Common myeloid progenitor, CD34-positive (primary cell): ENCODE data around the gene ADK.
"Not testable (repeated sequence)": the region's sequence is repeated elsewhere in the genome, so short reads cannot be mapped to it uniquely, and the experiment has no call there.

Experiments
- CTCF ChIA-PET: fragments of 350-600 bp; sonication (Branson Sonifier 250); formaldehyde crosslinking; loops from one replicate; lab custom pipeline; 2021; ENCODE audit warnings: antibody characterized with exemption; lab: Charles Lee
- POLR2A ChIA-PET: fragments of 350-600 bp; sonication (Branson Sonifier 250); formaldehyde crosslinking; loops from one replicate; lab custom pipeline; 2021; ENCODE audit warnings: antibody characterized with exemption; lab: Charles Lee
- DNase-seq, 3 donors: peaks; one replicate each; pipeline versions ENCODE4 v3.0.0 to v3.0.0-alpha.2; 2013
- H3K27ac ChIP-seq, 2 experiments: 1 replicate in 1 of 2; 2 replicates in 1 of 2; pipeline ENCODE4 v1.7.0; 2013; ENCODE audit warnings: inconsistent platforms in 2 of 2, low read length in 2 of 2, mild to moderate bottlenecking in 2 of 2, low read depth in 1 of 2, moderate library complexity in 1 of 2; ENCODE audit not compliant: severe bottlenecking in 2 of 2, insufficient read depth in 1 of 2, poor library complexity in 1 of 2
- H3K27me3 ChIP-seq, 5 experiments: replicated peaks in 2 of 5; 1 replicate in 3 of 5; 2 replicates in 2 of 5; pipeline versions ENCODE4 v1.6.1 to v1.7.0; 2013; ENCODE audit warnings: low read length in 4 of 5, mild to moderate bottlenecking in 2 of 5, moderate library complexity in 2 of 5, inconsistent platforms in 1 of 5; ENCODE audit not compliant: insufficient read depth in 5 of 5, control insufficient read depth in 4 of 5
- H3K36me3 ChIP-seq, 4 experiments: 1 replicate in 2 of 4; 2 replicates in 2 of 4; pipeline versions ENCODE4 v1.6.1 to v1.7.0; 2013; ENCODE audit warnings: low read length in 3 of 4, control low read depth in 1 of 4, mild to moderate bottlenecking in 1 of 4; ENCODE audit not compliant: control insufficient read depth in 4 of 4, insufficient read depth in 4 of 4
- H3K4me1 ChIP-seq, 4 experiments: 1 replicate in 3 of 4; 2 replicates in 1 of 4; pipeline versions ENCODE4 v1.6.1 to v1.7.1; 2013; ENCODE audit warnings: low read length in 3 of 4, mild to moderate bottlenecking in 3 of 4, control low read depth in 1 of 4, inconsistent platforms in 1 of 4, moderate library complexity in 1 of 4; ENCODE audit not compliant: control insufficient read depth in 4 of 4, insufficient read depth in 4 of 4; ENCODE audit errors: control extremely low read depth in 1 of 4
- H3K4me3 ChIP-seq, 7 experiments: 1 replicate in 4 of 7; 2 replicates in 3 of 7; pipeline versions ENCODE4 v1.5.1 to v1.7.0; 2013; ENCODE audit warnings: mild to moderate bottlenecking in 7 of 7, low read length in 6 of 7, moderate library complexity in 6 of 7, inconsistent platforms in 2 of 7, low read depth in 2 of 7, control low read depth in 1 of 7; ENCODE audit not compliant: insufficient read depth in 4 of 7, control insufficient read depth in 1 of 7; ENCODE audit errors: extremely low read depth in 1 of 7
- H3K9me3 ChIP-seq, 5 experiments: 1 replicate in 4 of 5; 2 replicates in 1 of 5; pipeline versions ENCODE4 v1.6.1 to v1.7.1; 2013; ENCODE audit warnings: low read length in 4 of 5, mild to moderate bottlenecking in 2 of 5, inconsistent platforms in 1 of 5, low read depth in 1 of 5, moderate library complexity in 1 of 5; ENCODE audit not compliant: control insufficient read depth in 4 of 5, insufficient read depth in 2 of 5; ENCODE audit errors: control extremely low read depth in 1 of 5
- WGBS: methylation state at CpG from one replicate; pipeline ENCODE4 v1.1.5; 2013; ENCODE audit not compliant: insufficient coverage; 5-methylcytosine and 5-hydroxymethylcytosine counted together

The ADK gene

GRCh38 chr10:74491014-74491413 lies 340.0 kb downstream of the ADK start:
- Histone ChIP-seq H3K27me3 (no peaks in the 10 kb centered on the region), H3K9me3 (no peaks in the 10 kb centered on the region), H3K27ac (no peak overlapping the region), H3K4me3 (no peak overlapping the region), H3K36me3 (no peaks in the 10 kb centered on the region), H3K4me1 (no peaks in the 10 kb centered on the region)
- ChIA-PET POLR2A (no interaction called here), CTCF (no interaction called here)
- no peak for DNase-seq
- no CpG with 5 or more reads among the region's 4 CpGs for WGBS

GRCh38 chr10:74496276-74496675 lies 345.3 kb downstream of the ADK start:
- CTCF ChIA-PET: interaction anchor here (0.6 kb wide), 1 partner anchor 26 kb away, joined by 3 read pairs; no protein-coding TSS in a partner anchor
- H3K4me3 ChIP-seq, POLR2A ChIA-PET, H3K36me3 ChIP-seq, H3K4me1 ChIP-seq, H3K27ac ChIP-seq, DNase-seq, H3K27me3 ChIP-seq, H3K9me3 ChIP-seq: not testable (repeated sequence)
- 100% methylated on average over 3 of the region's 3 CpGs for WGBS

GRCh38 chr10:74498664-74499063 lies 347.6 kb downstream of the ADK start:
- H3K27ac ChIP-seq, H3K4me1 ChIP-seq, POLR2A ChIA-PET, H3K36me3 ChIP-seq, H3K27me3 ChIP-seq, H3K9me3 ChIP-seq, DNase-seq, H3K4me3 ChIP-seq, CTCF ChIA-PET: not testable (repeated sequence)

- H3K36me3 ChIP-seq: peaks cover 2 to 7% (median 3%) of the 10 kb centered on the region in 4 experiments
- ChIA-PET CTCF (interaction anchor here (0.7 kb wide), 1 partner anchor 28 kb away, joined by 3 read pairs; no protein-coding TSS in a partner anchor), POLR2A (interaction anchor here (0.6 kb wide), 1 partner anchor 297 kb away, joined by 4 read pairs; no protein-coding TSS in a partner anchor)
- 100% methylated on average over 2 of the region's 4 CpGs for WGBS
- H3K9me3 ChIP-seq: peaks cover 0 to 5% (median 3%) of the 10 kb centered on the region in 5 experiments
- peaks cover 0 to 10% (median 7%) of the 10 kb centered on the region in 4 experiments for H3K4me1 ChIP-seq
- no peak overlapping the region for H3K27ac ChIP-seq
- H3K27me3 ChIP-seq: no peaks in the 10 kb centered on the region
- no peak overlapping the region for H3K4me3 ChIP-seq
- no peak for DNase-seq
These were observed 349.1 kb downstream of the ADK start for GRCh38 chr10:74500026-74500704.

GRCh38 chr10:74500816-74501215 lies 349.8 kb downstream of the ADK start:
- Histone ChIP-seq H3K27me3 (no peaks in the 10 kb centered on the region), H3K36me3 (peaks cover 2 to 12% (median 4%) of the 10 kb centered on the region in 4 experiments), H3K9me3 (peaks cover 3 to 9% (median 4%) of the 10 kb centered on the region in 5 experiments), H3K4me1 (peaks cover 0 to 10% (median 7%) of the 10 kb centered on the region in 4 experiments), H3K27ac (no peak overlapping the region), H3K4me3 (no peak overlapping the region)
- POLR2A ChIA-PET: no interaction called here
- CTCF ChIA-PET: interaction anchor here (0.7 kb wide), 1 partner anchor 29 kb away, joined by 3 read pairs; no protein-coding TSS in a partner anchor
- DNase-seq: no peak

GRCh38 chr10:74502963-74503608 lies 352.1 kb downstream of the ADK start:
- POLR2A ChIA-PET: no interaction called here
- peak; percentile 4 to 65 (median 51) for DNase-seq
- CTCF ChIA-PET: no interaction called here
- Histone ChIP-seq H3K27me3 (no peaks in the 10 kb centered on the region), H3K4me3 (no peak overlapping the region), H3K36me3 (peaks cover 6 to 20% (median 9%) of the 10 kb centered on the region in 4 experiments), H3K4me1 (peaks cover 0 to 10% (median 7%) of the 10 kb centered on the region in 4 experiments), H3K27ac (no peak overlapping the region), H3K9me3 (peaks cover 4 to 9% (median 7%) of the 10 kb centered on the region in 5 experiments)
- no CpG with 5 or more reads among the region's 1 CpG for WGBS

- CTCF ChIA-PET: no interaction called here
- H3K9me3 ChIP-seq: peaks cover 5 to 28% (median 12%) of the 10 kb centered on the region in 5 experiments
- peaks cover 6 to 27% (median 10%) of the 10 kb centered on the region in 4 experiments for H3K36me3 ChIP-seq
- no peak for DNase-seq
- H3K27ac ChIP-seq: no peak overlapping the region
- no peaks in the 10 kb centered on the region for H3K27me3 ChIP-seq
- H3K4me1 ChIP-seq: peaks cover 0 to 8% (median 5%) of the 10 kb centered on the region in 4 experiments
- no peak overlapping the region for H3K4me3 ChIP-seq
- WGBS: 100% methylated on average over 1 of the region's 1 CpG
- POLR2A ChIA-PET: interaction anchor here (0.9 kb wide), 1 partner anchor 534 kb away, joined by 3 read pairs; no protein-coding TSS in a partner anchor
These were observed 356.9 kb downstream of the ADK start for GRCh38 chr10:74507951-74508350.
